Loucy (cell line): Measurements from ENCODE around the gene AMHR2.
"Not testable (repeated sequence)": the region's sequence is repeated elsewhere in the genome, so short reads cannot be mapped to it uniquely, and the experiment has no call there.

Experiments used
- EZH2phosphoT487 ChIP-seq: fragments of 200-600 bp; IDR thresholded peaks from 2 replicates; pipeline ENCODE4 v1.6.1; 2018; ENCODE audit warnings: antibody characterized with exemption, mild to moderate bottlenecking, moderate library complexity, borderline replicate concordance
- TF ChIP-seq, protein P1 (sequence below): fragments of 200-600 bp; sonication (generic); conservative IDR thresholded peaks from 2 replicates; pipeline ENCODE4 v1.5.1; 2014; ENCODE audit warnings: mild to moderate bottlenecking, antibody characterized with exemption, low read length

DNA sequence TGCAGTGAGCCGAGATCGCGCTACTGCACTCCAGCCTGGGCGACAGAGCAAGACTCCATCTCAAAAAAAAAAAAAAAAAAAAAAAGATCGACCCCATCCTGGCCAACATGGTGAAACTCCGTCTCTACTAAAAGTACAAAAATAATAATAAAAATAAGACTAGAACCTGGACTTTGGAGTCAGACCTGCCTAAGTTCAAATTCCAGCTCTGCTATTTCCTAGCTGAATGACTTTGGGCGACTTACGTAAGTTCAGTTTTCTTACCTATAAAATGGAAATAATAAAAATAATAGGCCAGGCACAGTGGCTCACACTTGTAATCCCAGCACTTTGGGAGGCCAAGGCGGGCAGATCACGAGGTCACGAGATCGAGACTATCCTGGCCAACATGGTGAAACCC is 1.4 kb upstream of the AMHR2 start:
- TF ChIP-seq, protein P1, sequence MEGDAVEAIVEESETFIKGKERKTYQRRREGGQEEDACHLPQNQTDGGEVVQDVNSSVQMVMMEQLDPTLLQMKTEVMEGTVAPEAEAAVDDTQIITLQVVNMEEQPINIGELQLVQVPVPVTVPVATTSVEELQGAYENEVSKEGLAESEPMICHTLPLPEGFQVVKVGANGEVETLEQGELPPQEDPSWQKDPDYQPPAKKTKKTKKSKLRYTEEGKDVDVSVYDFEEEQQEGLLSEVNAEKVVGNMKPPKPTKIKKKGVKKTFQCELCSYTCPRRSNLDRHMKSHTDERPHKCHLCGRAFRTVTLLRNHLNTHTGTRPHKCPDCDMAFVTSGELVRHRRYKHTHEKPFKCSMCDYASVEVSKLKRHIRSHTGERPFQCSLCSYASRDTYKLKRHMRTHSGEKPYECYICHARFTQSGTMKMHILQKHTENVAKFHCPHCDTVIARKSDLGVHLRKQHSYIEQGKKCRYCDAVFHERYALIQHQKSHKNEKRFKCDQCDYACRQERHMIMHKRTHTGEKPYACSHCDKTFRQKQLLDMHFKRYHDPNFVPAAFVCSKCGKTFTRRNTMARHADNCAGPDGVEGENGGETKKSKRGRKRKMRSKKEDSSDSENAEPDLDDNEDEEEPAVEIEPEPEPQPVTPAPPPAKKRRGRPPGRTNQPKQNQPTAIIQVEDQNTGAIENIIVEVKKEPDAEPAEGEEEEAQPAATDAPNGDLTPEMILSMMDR = not testable (repeated sequence)
- TF ChIP-seq EZH2phosphoT487 = not testable (repeated sequence)
